Spleen (tissue), 11 donors: ENCODE measurements around the gene RRP12. TPM values are rescaled to one million over a fixed set of nuclear protein-coding genes. Genes with fewer than 3 reads are reported as not detected.
A peak's percentile ranks its signal among the peaks of the same experiment; 100 is the strongest.
"Not testable (repeated sequence)": the region's sequence is repeated elsewhere in the genome, so short reads cannot be mapped to it uniquely, and the experiment has no call there.

ENCODE experiments used
- DNase-seq: peaks from one replicate; pipeline ENCODE4 v3.0.0-alpha.2; 2020
- H3K27ac ChIP-seq, 8 donors: fragments of 200-600 bp; sonication (generic) in 7 of 8; 1 replicate in 4 of 8; 2 replicates in 4 of 8; pipeline versions ENCODE4 v1.5.0 to v1.8.0; 2016 to 2021; ENCODE audit warnings: inconsistent platforms in 4 of 8, mild to moderate bottlenecking in 4 of 8, moderate library complexity in 1 of 8
- H3K27me3 ChIP-seq, 7 donors: fragments of 200-600 bp; sonication (generic) in 6 of 7; replicated peaks in 1 of 7; 1 replicate in 4 of 7; 2 replicates in 3 of 7; pipeline versions ENCODE4 v1.5.0 to v1.8.0; 2016 to 2021; ENCODE audit warnings: inconsistent platforms in 3 of 7, mild to moderate bottlenecking in 1 of 7
- H3K36me3 ChIP-seq, 6 donors: fragments of 200-600 bp; sonication (generic) in 5 of 6; 1 replicate in 4 of 6; 2 replicates in 2 of 6; pipeline versions ENCODE4 v1.5.0 to v1.8.0; 2016 to 2021; ENCODE audit warnings: inconsistent platforms in 2 of 6
- H3K4me1 ChIP-seq, 6 donors: fragments of 200-600 bp; sonication (generic) in 5 of 6; 1 replicate in 3 of 6; 2 replicates in 3 of 6; pipeline versions ENCODE4 v1.5.0 to v1.8.0; 2016 to 2021; ENCODE audit warnings: inconsistent platforms in 3 of 6
- H3K4me3 ChIP-seq, 8 donors: fragments of 200-600 bp; sonication (generic) in 7 of 8; 1 replicate in 4 of 8; 2 replicates in 4 of 8; pipeline versions ENCODE4 v1.5.0 to v1.8.0; 2016 to 2021; ENCODE audit warnings: inconsistent platforms in 4 of 8, mild to moderate bottlenecking in 4 of 8, moderate library complexity in 2 of 8
- H3K9me3 ChIP-seq, 8 donors: fragments of 200-600 bp; sonication (generic) in 7 of 8; 1 replicate in 4 of 8; 2 replicates in 4 of 8; pipeline versions ENCODE4 v1.5.0 to v1.8.0; 2016 to 2021; ENCODE audit warnings: inconsistent platforms in 4 of 8
- CTCF ChIP-seq, 11 experiments: fragments of 200-600 bp in 7 of 11; fragments of 450-650 bp in 4 of 11; sonication (generic) in 4 of 11; IDR thresholded peaks in 8 of 11; conservative IDR thresholded peaks in 3 of 11; 1 replicate in 7 of 11; 2 replicates in 4 of 11; pipeline versions ENCODE4 v1.4.0 to v1.8.0; 2016 to 2021; ENCODE audit warnings: antibody characterized with exemption in 11 of 11, inconsistent platforms in 4 of 11, mild to moderate bottlenecking in 1 of 11
- POLR2A ChIP-seq, 3 donors: fragments of 450-650 bp; IDR thresholded peaks; one replicate each; pipeline ENCODE4 v1.5.1; 2017; ENCODE audit warnings: antibody characterized with exemption in 3 of 3, mild to moderate bottlenecking in 1 of 3
- POLR2AphosphoS5 ChIP-seq, 3 donors: sonication (generic); formaldehyde crosslinking; IDR thresholded peaks; one replicate each; pipeline ENCODE4 v1.5.1; 2017; ENCODE audit warnings: antibody characterized with exemption in 3 of 3
- WGBS, 5 donors: extraction: QIAGEN DNeasy Blood & Tissue Kit in 3 of 5; methylation state at CpG; one replicate each; pipeline versions ENCODE4 v1.1.5 to v1.1.7; 2013 to 2018; 5-methylcytosine and 5-hydroxymethylcytosine counted together
- intact Hi-C: fragments of 100-400 bp; cut with DNase I; formaldehyde crosslinking; loops from one replicate; pipeline ENCODE4 v1.15.0; 2023; ENCODE audit warnings: low total_unique reads
- polyA plus RNA-seq, 3 donors: library from polyadenylated mRNA; stranded (reverse); fragments of 200-250 nt; gene quantifications; one replicate each; pipeline ENCODE4 v1.2.1, GENCODE V29; 2013
- total RNA-seq, 7 donors: library from RNA; depleted of rRNA in 3 of 7; stranded (reverse); fragments of >200 nt in 3 of 7; fragmentation: NEBNext Ultra II Directional in 4 of 7; extraction: Animal tissue kit (Norgen Biotek cat#: 25700) in 4 of 7; gene quantifications; one replicate each; pipeline versions ENCODE4 v1.1.0 to v1.2.1, GENCODE V29; 2016 to 2021
- donor health status: healthy with polysubstance abuse.
- donor health status: DM: no; HTN: no; CAD: no; lungs with moderate emphysema.
- donor health status: DM: no; HTN: no; CAD: no.
- donor health status: Bipolar disorder and iron deficiency.
- donor health status: healthy.
- donor health status: DM: no; HTN: no; CAD: no.
- donor health status: DM: yes; HTN: yes; CAD: no.

RRP12 gene
- total and polyA plus RNA-seq, 10 donors = 12.3 to 51.4 (median 24.9) TPM

DNA sequence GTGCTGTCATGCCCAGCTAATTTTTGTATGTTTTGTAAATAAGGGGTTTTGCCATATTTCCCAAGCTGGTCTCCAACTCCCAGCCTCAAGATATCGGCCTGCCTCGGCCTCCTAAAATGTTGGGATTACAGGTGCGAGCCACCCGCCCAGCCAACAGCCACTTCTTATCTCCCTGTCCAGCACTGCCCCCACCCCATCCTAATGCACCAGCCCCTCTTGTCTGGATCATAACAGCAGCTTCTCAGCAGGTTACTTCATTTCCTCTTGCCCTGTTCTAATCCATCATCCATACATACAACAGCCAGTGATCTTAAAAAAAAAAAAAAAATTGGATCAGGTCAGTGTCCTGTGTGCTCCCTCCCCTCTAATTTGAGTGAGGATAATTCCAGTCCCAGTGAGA, 53.8 kb downstream of the RRP12 start:
- WGBS, 5 donors = 91 to 100% (median 95%) methylated on average over 4 of the region's 4 CpGs
- peaks cover 0 to 11% (median 3%) of the 10 kb centered on the region in 6 donors for H3K4me1 ChIP-seq
- no peaks in the 10 kb centered on the region for H3K27me3 ChIP-seq
- intact Hi-C loops = no loop called here
- H3K27ac ChIP-seq = no peak overlapping the region
- no peaks in the 10 kb centered on the region for H3K9me3 ChIP-seq
- no peak overlapping the region for H3K4me3 ChIP-seq
- TF ChIP-seq POLR2AphosphoS5 (IDR thresholded peaks at IDR 0.05) (no peak), POLR2A (IDR thresholded peaks at IDR 0.05) (no peak), CTCF (IDR thresholded peaks at IDR 0.05 in 8 of 11, conservative IDR thresholded peaks at IDR 0.05 in 3 of 11) (no peak)
- DNase-seq = no peak
- H3K36me3 ChIP-seq = peaks cover 0 to 18% (median 0%) of the 10 kb centered on the region in 6 donors

DNA sequence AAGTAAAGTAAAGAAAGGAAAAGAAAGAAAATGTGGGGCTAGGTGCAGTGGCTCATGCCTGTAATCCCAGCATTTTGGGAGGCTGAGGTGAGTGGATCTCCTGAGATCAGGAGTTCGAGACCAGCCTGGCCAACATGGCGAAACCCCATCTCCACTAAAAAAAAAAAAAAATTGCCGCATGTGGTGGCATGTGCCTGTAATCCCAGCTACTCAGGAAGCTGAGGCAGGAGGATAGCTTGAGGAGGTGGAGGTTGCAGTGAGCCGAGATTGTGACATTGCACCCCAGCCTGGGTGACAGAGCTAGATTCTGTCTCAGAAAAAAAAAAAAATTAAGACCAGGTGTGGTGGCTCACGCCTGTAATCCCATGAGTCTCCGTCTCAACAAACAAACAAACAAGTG, 57.5 kb downstream of the RRP12 start:
- intact Hi-C loops, H3K4me3 ChIP-seq, DNase-seq, H3K36me3 ChIP-seq, H3K27me3 ChIP-seq, H3K9me3 ChIP-seq, H3K4me1 ChIP-seq: not testable (repeated sequence)
- WGBS, 5 donors = 68 to 87% (median 79%) methylated on average over 6 of the region's 6 CpGs
- H3K27ac ChIP-seq = peak overlapping the region in 1 of 8 donors; percentile 39

GRCh38 chr10:97341416-97341815, 59.7 kb downstream of the RRP12 start:
- WGBS, 5 donors = 73 to 93% (median 81%) methylated on average over 2 of the region's 2 CpGs
- Histone ChIP-seq H3K36me3 (no peaks in the 10 kb centered on the region), H3K4me3 (no peak overlapping the region), H3K4me1 (peaks cover 0 to 13% (median 1%) of the 10 kb centered on the region in 6 donors), H3K27me3 (no peaks in the 10 kb centered on the region), H3K9me3 (no peaks in the 10 kb centered on the region), H3K27ac (no peak overlapping the region)
- intact Hi-C loops = no loop called here
- no peak for TF ChIP-seq POLR2AphosphoS5 (IDR thresholded peaks at IDR 0.05)
- TF ChIP-seq POLR2A (IDR thresholded peaks at IDR 0.05) = no peak
- no peak for TF ChIP-seq CTCF (IDR thresholded peaks at IDR 0.05 in 8 of 11, conservative IDR thresholded peaks at IDR 0.05 in 3 of 11)
- no peak for DNase-seq

- Histone ChIP-seq H3K4me1 (peaks cover 3 to 34% (median 16%) of the 10 kb centered on the region in 6 donors), H3K4me3 (no peak overlapping the region), H3K27me3 (no peaks in the 10 kb centered on the region), H3K27ac (no peak overlapping the region), H3K36me3 (no peaks in the 10 kb centered on the region), H3K9me3 (no peaks in the 10 kb centered on the region)
- no peak for TF ChIP-seq POLR2A (IDR thresholded peaks at IDR 0.05)
- TF ChIP-seq POLR2AphosphoS5 (IDR thresholded peaks at IDR 0.05) = no peak
- TF ChIP-seq CTCF (IDR thresholded peaks at IDR 0.05 in 8 of 11, conservative IDR thresholded peaks at IDR 0.05 in 3 of 11) = no peak
- DNase-seq = no peak
- 69 to 86% (median 72%) methylated on average over 5 of the region's 5 CpGs for WGBS, 5 donors
- intact Hi-C loops = no loop called here
Observed at GRCh38 chr10:97338041-97338440, 63.1 kb downstream of the RRP12 start.
